WTC11 (cell line): ENCODE measurements around the gene CADM2.

Experiments
- ATF1 ChIP-seq: sonication (generic); formaldehyde crosslinking; IDR thresholded peaks from 2 replicates; pipeline ENCODE4 v1.8.1; 2023; ENCODE audit warnings: mild to moderate bottlenecking, moderate library complexity, missing genetic modification reagents
- ATF3 ChIP-seq: sonication (generic); formaldehyde crosslinking; conservative IDR thresholded peaks from 2 replicates; pipeline ENCODE4 v1.8.1; 2022; ENCODE audit warnings: mild to moderate bottlenecking, missing genetic modification reagents
- CREB1 ChIP-seq: sonication (generic); formaldehyde crosslinking; IDR thresholded peaks from 2 replicates; pipeline ENCODE4 v1.8.0; 2023; ENCODE audit warnings: mild to moderate bottlenecking, missing genetic modification reagents
- CTCF ChIP-seq: fragments of 200-600 bp; IDR thresholded peaks from 2 replicates; pipeline ENCODE4 v1.8.0; 2022; ENCODE audit warnings: antibody characterized with exemption
- ESRRA ChIP-seq: sonication (generic); formaldehyde crosslinking; IDR thresholded peaks from 2 replicates; pipeline ENCODE4 v1.8.1; 2022; ENCODE audit warnings: mild to moderate bottlenecking, missing genetic modification reagents, borderline replicate concordance
- MAX ChIP-seq: sonication (generic); formaldehyde crosslinking; IDR thresholded peaks from 2 replicates; pipeline ENCODE4 v1.8.0; 2022; ENCODE audit warnings: mild to moderate bottlenecking, missing genetic modification reagents
- MYBL2 ChIP-seq: sonication (generic); formaldehyde crosslinking; IDR thresholded peaks from 2 replicates; pipeline ENCODE4 v1.8.1; 2023; ENCODE audit warnings: mild to moderate bottlenecking, moderate library complexity, missing genetic modification reagents
- NFYB ChIP-seq: sonication (generic); formaldehyde crosslinking; conservative IDR thresholded peaks from 2 replicates; pipeline ENCODE4 v1.8.0; 2022; ENCODE audit warnings: low read depth, missing genetic modification reagents
- STAT6 ChIP-seq: sonication (generic); formaldehyde crosslinking; conservative IDR thresholded peaks from 2 replicates; pipeline ENCODE4 v1.8.1; 2023; ENCODE audit warnings: mild to moderate bottlenecking, low read depth, missing genetic modification reagents, moderate library complexity
- TCF7 ChIP-seq: sonication (generic); formaldehyde crosslinking; IDR thresholded peaks from 2 replicates; pipeline ENCODE4 v1.8.0; 2022; ENCODE audit warnings: mild to moderate bottlenecking, low read depth, missing genetic modification reagents, moderate library complexity
- USF1 ChIP-seq: sonication (generic); formaldehyde crosslinking; IDR thresholded peaks from 2 replicates; pipeline ENCODE4 v1.8.0; 2022; ENCODE audit warnings: mild to moderate bottlenecking, missing genetic modification reagents
- USF2 ChIP-seq: sonication (generic); formaldehyde crosslinking; IDR thresholded peaks from 2 replicates; pipeline ENCODE4 v1.8.1; 2023; ENCODE audit warnings: mild to moderate bottlenecking, missing genetic modification reagents, moderate library complexity
- ZNF121 ChIP-seq: sonication (generic); formaldehyde crosslinking; IDR thresholded peaks from 2 replicates; pipeline ENCODE4 v1.8.0; 2023; ENCODE audit warnings: missing genetic modification reagents

GRCh38 chr3:85533586-85533985 is 574.8 kb downstream of the CADM2 start:
- TF ChIP-seq NFYB (CRISPR knock-in tag) (no peak), TCF7 (no peak), USF1 (CRISPR knock-in tag) (no peak), ATF1 (no peak), CTCF (no peak), ATF3 (CRISPR knock-in tag) (no peak), MAX (no peak), USF2 (CRISPR knock-in tag) (no peak), STAT6 (CRISPR knock-in tag) (no peak), ZNF121 (CRISPR knock-in tag) (no peak), ESRRA (CRISPR knock-in tag) (no peak), MYBL2 (CRISPR knock-in tag) (no peak), CREB1 (CRISPR knock-in tag) (no peak)
